SK-N-SH (cell line): Measurements from ENCODE around the gene OR5C1.

Experiments
- ELF1 ChIP-seq: IDR thresholded peaks from 2 replicates; pipeline ENCODE4 v1.4.0; 2012
- EP300 ChIP-seq, 2 experiments: IDR thresholded peaks; 2 replicates each; pipeline versions ENCODE4 v1.4.0 to v1.6.1; 2012; ENCODE audit warnings: borderline replicate concordance in 1 of 2, low read depth in 1 of 2, low read length in 1 of 2
- EZH2phosphoT487 ChIP-seq: fragments of 200-600 bp; sonication (generic); IDR thresholded peaks from 2 replicates; pipeline ENCODE4 v1.6.1; 2017; ENCODE audit warnings: low read depth, mixed run types, mild to moderate bottlenecking, antibody characterized with exemption, moderate library complexity, borderline replicate concordance
- FOXJ3 ChIP-seq: sonication (generic); formaldehyde crosslinking; IDR thresholded peaks from 2 replicates; pipeline ENCODE4 v1.5.1; 2020; ENCODE audit warnings: mild to moderate bottlenecking, missing genetic modification reagents
- GABPA ChIP-seq: IDR thresholded peaks from 2 replicates; pipeline ENCODE4 v1.4.0; 2012; ENCODE audit warnings: low read depth, mild to moderate bottlenecking
- NRF1 ChIP-seq: IDR thresholded peaks from 2 replicates; pipeline ENCODE4 v1.6.1; 2012; ENCODE audit warnings: low read depth, mild to moderate bottlenecking, low read length
- POLR2AphosphoS5 ChIP-seq: IDR thresholded peaks from 2 replicates; pipeline ENCODE4 v1.6.1; 2012; ENCODE audit warnings: low read depth, low read length
- RFX5 ChIP-seq: IDR thresholded peaks from 2 replicates; pipeline ENCODE4 v1.6.1; 2012; ENCODE audit warnings: mild to moderate bottlenecking, improper control_type of control experiment, low read length
- SIN3A ChIP-seq: IDR thresholded peaks from 2 replicates; pipeline ENCODE4 v1.6.1; 2012; ENCODE audit warnings: low read depth, mild to moderate bottlenecking, low read length, moderate library complexity, borderline replicate concordance
- TF ChIP-seq, protein P1 (sequence below): fragments of 200-600 bp; sonication (generic); IDR thresholded peaks from 2 replicates; pipeline ENCODE4 v1.6.1; 2017; ENCODE audit warnings: antibody characterized with exemption, mild to moderate bottlenecking, moderate library complexity
- TF ChIP-seq, protein P2 (sequence below): IDR thresholded peaks from 2 replicates; pipeline ENCODE4 v1.4.0; 2012; ENCODE audit warnings: low read depth, borderline replicate concordance
- TF ChIP-seq, protein P3 (sequence below): IDR thresholded peaks from 2 replicates; pipeline ENCODE4 v1.4.0; 2012; ENCODE audit warnings: low read depth

GRCh38 chr9:122827761-122828093, 39.0 kb downstream of the OR5C1 start:
- no peak for TF ChIP-seq SIN3A
- TF ChIP-seq, protein P1, sequence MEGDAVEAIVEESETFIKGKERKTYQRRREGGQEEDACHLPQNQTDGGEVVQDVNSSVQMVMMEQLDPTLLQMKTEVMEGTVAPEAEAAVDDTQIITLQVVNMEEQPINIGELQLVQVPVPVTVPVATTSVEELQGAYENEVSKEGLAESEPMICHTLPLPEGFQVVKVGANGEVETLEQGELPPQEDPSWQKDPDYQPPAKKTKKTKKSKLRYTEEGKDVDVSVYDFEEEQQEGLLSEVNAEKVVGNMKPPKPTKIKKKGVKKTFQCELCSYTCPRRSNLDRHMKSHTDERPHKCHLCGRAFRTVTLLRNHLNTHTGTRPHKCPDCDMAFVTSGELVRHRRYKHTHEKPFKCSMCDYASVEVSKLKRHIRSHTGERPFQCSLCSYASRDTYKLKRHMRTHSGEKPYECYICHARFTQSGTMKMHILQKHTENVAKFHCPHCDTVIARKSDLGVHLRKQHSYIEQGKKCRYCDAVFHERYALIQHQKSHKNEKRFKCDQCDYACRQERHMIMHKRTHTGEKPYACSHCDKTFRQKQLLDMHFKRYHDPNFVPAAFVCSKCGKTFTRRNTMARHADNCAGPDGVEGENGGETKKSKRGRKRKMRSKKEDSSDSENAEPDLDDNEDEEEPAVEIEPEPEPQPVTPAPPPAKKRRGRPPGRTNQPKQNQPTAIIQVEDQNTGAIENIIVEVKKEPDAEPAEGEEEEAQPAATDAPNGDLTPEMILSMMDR: no peak; the same call in 1 of the 2 replicates
- no peak for TF ChIP-seq EZH2phosphoT487
- TF ChIP-seq FOXJ3 (CRISPR knock-in tag): no peak
- no peak for TF ChIP-seq NRF1
- no peak for TF ChIP-seq EP300 (IDR thresholded peaks at IDR 0.05; ENCODE audit: borderline replicate concordance in 1 of 2, low read depth in 1 of 2, low read length in 1 of 2)
- TF ChIP-seq GABPA: no peak
- no peak for TF ChIP-seq POLR2AphosphoS5
- no peak for TF ChIP-seq RFX5
- TF ChIP-seq, protein P2, sequence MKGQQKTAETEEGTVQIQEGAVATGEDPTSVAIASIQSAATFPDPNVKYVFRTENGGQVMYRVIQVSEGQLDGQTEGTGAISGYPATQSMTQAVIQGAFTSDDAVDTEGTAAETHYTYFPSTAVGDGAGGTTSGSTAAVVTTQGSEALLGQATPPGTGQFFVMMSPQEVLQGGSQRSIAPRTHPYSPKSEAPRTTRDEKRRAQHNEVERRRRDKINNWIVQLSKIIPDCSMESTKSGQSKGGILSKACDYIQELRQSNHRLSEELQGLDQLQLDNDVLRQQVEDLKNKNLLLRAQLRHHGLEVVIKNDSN: no peak
- TF ChIP-seq ELF1: no peak
- TF ChIP-seq, protein P3, sequence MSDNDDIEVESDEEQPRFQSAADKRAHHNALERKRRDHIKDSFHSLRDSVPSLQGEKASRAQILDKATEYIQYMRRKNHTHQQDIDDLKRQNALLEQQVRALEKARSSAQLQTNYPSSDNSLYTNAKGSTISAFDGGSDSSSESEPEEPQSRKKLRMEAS: 0 out of 2 replicates have a peak, but pooled peaks have one; percentile 1
